Measurements from ENCODE around the gene CDKN3.
"Not testable (repeated sequence)": the region's sequence is repeated elsewhere in the genome, so short reads cannot be mapped to it uniquely, and the experiment has no call there.

CDKN3 gene

DNA sequence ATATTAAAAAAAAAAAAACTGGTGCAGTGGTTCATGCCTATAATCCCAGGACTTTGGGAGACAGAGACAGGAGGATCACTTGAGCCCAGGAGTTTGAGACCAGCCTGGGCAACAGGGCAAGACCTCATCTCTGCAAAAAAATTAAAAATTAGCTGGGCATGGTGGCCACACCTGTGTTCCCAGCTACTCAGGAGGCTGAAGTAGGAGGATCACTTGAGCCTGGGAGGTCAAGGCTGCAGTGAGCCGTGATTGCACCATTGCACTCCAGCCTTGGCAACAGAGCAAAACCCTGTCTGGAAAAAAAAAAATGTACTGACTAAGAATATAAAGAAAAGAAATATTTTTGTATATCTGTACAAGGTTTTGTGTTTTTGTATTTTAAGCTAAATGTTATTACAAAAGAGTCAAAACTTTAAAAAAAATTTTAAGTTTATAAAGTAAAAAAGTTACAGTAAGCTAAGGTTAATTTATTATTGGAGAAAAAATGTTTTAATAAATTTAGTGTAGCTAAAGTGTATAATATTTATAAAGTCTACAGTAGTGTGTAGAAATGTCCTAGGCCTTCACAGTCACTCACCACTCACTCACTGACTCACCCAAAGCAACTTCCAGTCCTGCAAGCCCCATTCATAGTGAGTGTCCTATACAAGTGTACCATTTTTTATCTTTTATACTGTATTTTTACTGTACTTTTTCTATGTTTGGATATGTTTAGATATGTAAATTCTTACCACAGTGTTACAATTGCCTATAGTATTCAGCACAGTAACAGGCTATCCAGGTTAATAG is 60.2 kb downstream of the CDKN3 start:
- not testable (repeated sequence) for DNase-seq (ENCODE audit: low spot score)

- DNase-seq (ENCODE audit: low spot score), result no peak
Measured at GRCh38 chr14:54457609-54457996, 60.8 kb downstream of the CDKN3 start.

DNA sequence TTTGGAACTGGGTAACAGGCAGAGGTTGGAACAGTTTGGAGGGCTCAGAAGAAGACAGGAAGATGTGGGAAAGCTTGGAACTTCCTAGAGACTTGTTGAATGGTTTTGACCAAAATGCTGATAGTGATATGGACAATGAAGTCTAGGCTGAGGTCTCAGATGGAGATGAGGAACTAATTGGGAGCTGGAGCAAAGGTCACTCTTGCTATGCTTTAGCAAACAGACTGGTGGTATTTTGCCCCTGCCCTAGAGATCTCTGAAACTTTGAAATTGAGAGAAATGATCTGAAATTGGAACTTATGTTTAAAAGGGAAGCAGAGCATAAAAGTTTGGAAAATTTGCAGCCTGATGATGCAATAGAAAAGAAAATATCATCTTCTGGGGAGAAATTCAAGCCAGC is 61.7 kb downstream of the CDKN3 start:
- DNase-seq (ENCODE audit: low spot score), result not testable (repeated sequence)

GRCh38 chr14:54459106-54459505 is 62.3 kb downstream of the CDKN3 start:
- no peak for DNase-seq (ENCODE audit: low spot score)

- DNase-seq (ENCODE audit: low spot score), result no peak
Measured at GRCh38 chr14:54462048-54462447, 65.2 kb downstream of the CDKN3 start.

DNA sequence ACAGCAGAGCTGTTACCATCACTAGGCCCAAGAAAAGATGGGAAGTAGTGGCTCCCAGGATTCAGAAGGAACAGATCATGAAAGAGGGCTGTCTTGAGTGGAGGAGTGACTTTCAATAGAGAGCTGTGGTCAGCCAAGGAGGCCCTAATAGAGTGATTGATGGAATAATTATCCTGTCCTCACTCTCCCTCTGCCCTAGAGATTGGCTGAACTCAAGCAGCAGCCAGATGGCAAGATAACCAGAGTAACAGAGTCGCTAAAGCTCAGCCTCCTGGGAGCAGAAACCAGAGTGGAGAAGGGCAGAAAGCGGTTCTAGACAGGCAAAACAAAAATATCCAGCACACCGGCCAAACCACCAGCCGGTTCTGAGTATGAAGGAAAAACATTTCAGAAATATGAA is 68.8 kb downstream of the CDKN3 start:
- DNase-seq (ENCODE audit: low spot score), result no peak

- DNase-seq (ENCODE audit: low spot score), result no peak
Measured at GRCh38 chr14:54467280-54467679, 70.5 kb downstream of the CDKN3 start.
